Liver (tissue), 3 donors: ENCODE measurements around the gene OR14K1.

Experiments used
- GABPA ChIP-seq, 2 donors: IDR thresholded peaks in 1 of 2; conservative IDR thresholded peaks in 1 of 2; 2 replicates each; pipeline ENCODE4 v1.6.1; 2016; ENCODE audit warnings: antibody characterized with exemption in 2 of 2, mild to moderate bottlenecking in 1 of 2, moderate library complexity in 1 of 2
- RAD21 ChIP-seq, 2 donors: IDR thresholded peaks; 2 replicates each; pipeline ENCODE4 v1.6.1; 2016; ENCODE audit warnings: antibody characterized with exemption in 2 of 2, mild to moderate bottlenecking in 2 of 2
- SP1 ChIP-seq: IDR thresholded peaks from 2 replicates; pipeline ENCODE4 v1.6.1; 2018; ENCODE audit warnings: antibody characterized with exemption, mild to moderate bottlenecking
- TAF1 ChIP-seq: conservative IDR thresholded peaks from 2 replicates; pipeline ENCODE4 v1.6.1; 2016; ENCODE audit warnings: antibody characterized with exemption, mild to moderate bottlenecking
- TF ChIP-seq, protein P1 (sequence below): fragments of 150-350 bp; IDR thresholded peaks from 2 replicates; pipeline ENCODE4 v1.5.1; 2017; ENCODE audit warnings: improper control_type of control experiment, low read depth, low read length; ENCODE audit not compliant: missing input control
- TF ChIP-seq, protein P2 (sequence below): IDR thresholded peaks from 2 replicates; pipeline ENCODE4 v1.6.1; 2016; ENCODE audit warnings: antibody characterized with exemption, mild to moderate bottlenecking
- TF ChIP-seq, protein P3 (sequence below): IDR thresholded peaks from 2 replicates; pipeline ENCODE4 v1.6.1; 2016; ENCODE audit warnings: antibody characterized with exemption
- donor health status: healthy.
- donor health status: healthy.

DNA sequence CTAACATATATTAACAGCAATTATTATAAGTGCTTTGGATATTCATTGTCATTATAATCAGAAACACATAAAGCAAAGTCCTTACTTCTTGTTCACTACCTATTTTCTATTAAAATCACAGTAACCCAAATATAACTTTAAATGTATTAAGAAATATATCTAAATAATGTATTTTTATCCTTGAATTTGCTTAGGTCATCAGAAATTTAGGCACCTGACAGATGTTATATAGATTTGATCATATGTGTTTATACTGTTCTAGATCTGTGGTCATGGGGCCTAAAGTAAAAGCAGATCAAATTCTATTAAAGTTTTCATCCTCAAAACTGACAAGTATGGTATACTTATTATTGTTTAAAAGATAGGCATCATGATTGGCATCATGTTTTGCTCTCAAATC, 31.2 kb downstream of the OR14K1 start:
- TF ChIP-seq GABPA (IDR thresholded peaks at IDR 0.05 in 1 of 2, conservative IDR thresholded peaks at IDR 0.05 in 1 of 2), result no peak
- no peak for TF ChIP-seq RAD21 (IDR thresholded peaks at IDR 0.05)
- no peak for TF ChIP-seq TAF1
- TF ChIP-seq, protein P1, sequence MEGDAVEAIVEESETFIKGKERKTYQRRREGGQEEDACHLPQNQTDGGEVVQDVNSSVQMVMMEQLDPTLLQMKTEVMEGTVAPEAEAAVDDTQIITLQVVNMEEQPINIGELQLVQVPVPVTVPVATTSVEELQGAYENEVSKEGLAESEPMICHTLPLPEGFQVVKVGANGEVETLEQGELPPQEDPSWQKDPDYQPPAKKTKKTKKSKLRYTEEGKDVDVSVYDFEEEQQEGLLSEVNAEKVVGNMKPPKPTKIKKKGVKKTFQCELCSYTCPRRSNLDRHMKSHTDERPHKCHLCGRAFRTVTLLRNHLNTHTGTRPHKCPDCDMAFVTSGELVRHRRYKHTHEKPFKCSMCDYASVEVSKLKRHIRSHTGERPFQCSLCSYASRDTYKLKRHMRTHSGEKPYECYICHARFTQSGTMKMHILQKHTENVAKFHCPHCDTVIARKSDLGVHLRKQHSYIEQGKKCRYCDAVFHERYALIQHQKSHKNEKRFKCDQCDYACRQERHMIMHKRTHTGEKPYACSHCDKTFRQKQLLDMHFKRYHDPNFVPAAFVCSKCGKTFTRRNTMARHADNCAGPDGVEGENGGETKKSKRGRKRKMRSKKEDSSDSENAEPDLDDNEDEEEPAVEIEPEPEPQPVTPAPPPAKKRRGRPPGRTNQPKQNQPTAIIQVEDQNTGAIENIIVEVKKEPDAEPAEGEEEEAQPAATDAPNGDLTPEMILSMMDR, result no peak
- TF ChIP-seq, protein P2, sequence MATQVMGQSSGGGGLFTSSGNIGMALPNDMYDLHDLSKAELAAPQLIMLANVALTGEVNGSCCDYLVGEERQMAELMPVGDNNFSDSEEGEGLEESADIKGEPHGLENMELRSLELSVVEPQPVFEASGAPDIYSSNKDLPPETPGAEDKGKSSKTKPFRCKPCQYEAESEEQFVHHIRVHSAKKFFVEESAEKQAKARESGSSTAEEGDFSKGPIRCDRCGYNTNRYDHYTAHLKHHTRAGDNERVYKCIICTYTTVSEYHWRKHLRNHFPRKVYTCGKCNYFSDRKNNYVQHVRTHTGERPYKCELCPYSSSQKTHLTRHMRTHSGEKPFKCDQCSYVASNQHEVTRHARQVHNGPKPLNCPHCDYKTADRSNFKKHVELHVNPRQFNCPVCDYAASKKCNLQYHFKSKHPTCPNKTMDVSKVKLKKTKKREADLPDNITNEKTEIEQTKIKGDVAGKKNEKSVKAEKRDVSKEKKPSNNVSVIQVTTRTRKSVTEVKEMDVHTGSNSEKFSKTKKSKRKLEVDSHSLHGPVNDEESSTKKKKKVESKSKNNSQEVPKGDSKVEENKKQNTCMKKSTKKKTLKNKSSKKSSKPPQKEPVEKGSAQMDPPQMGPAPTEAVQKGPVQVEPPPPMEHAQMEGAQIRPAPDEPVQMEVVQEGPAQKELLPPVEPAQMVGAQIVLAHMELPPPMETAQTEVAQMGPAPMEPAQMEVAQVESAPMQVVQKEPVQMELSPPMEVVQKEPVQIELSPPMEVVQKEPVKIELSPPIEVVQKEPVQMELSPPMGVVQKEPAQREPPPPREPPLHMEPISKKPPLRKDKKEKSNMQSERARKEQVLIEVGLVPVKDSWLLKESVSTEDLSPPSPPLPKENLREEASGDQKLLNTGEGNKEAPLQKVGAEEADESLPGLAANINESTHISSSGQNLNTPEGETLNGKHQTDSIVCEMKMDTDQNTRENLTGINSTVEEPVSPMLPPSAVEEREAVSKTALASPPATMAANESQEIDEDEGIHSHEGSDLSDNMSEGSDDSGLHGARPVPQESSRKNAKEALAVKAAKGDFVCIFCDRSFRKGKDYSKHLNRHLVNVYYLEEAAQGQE, result no peak
- TF ChIP-seq SP1, result no peak
- TF ChIP-seq, protein P3, sequence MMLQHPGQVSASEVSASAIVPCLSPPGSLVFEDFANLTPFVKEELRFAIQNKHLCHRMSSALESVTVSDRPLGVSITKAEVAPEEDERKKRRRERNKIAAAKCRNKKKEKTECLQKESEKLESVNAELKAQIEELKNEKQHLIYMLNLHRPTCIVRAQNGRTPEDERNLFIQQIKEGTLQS, result no peak
